IMR-90 (cell line): ENCODE measurements around the gene CACUL1. TPM values are rescaled to one million over a fixed set of nuclear protein-coding genes. Genes with fewer than 3 reads are reported as not detected.

Experiments
- ATAC-seq: fragments of 200-7000 bp; cut with Tn5 transposase; 2 replicates; pipeline ENCODE4 v1.9.1; 2020; ENCODE audit warnings: low read depth, mild to moderate bottlenecking, moderate library complexity
- BruUV-seq: library from RNA; stranded (reverse); fragments of 400-500 nt; replicated peaks from 2 replicates; lab custom pipeline; 2021; lab: Mats Ljungman, UMichigan
- CTCF ChIA-PET: fragments of 300-600 bp; formaldehyde crosslinking; extraction: SDS; loops from one replicate; lab custom pipeline; 2021; ENCODE audit warnings: antibody characterized with exemption; lab: Yijun Ruan, JAX
- POLR2A ChIA-PET: fragments of 300-600 bp; sonication (Branson Sonifier 250); formaldehyde crosslinking; loops from one replicate; lab custom pipeline; 2022; ENCODE audit warnings: antibody characterized with exemption; ENCODE audit not compliant: unreplicated experiment; lab: Charles Lee
- DNase-seq: peaks from one replicate; pipeline ENCODE4 v3.0.0; 2013
- H2AFZ ChIP-seq: replicated peaks from 2 replicates; pipeline ENCODE3; 2013; ENCODE audit warnings: low read length, mild to moderate bottlenecking; ENCODE audit not compliant: poor library complexity
- H2AK5ac ChIP-seq: 2 replicates; pipeline ENCODE4 v1.6.1; 2013; ENCODE audit warnings: low read depth, low read length, inconsistent platforms
- H2AK9ac ChIP-seq: replicated peaks from 2 replicates; pipeline ENCODE3; 2013; ENCODE audit warnings: mild to moderate bottlenecking, low read depth, low read length, moderate library complexity; ENCODE audit not compliant: poor library complexity
- H2BK120ac ChIP-seq: 2 replicates; pipeline ENCODE4 v1.6.1; 2013; ENCODE audit warnings: low read depth, low read length, inconsistent platforms
- H2BK15ac ChIP-seq: 3 replicates; pipeline ENCODE4 v1.6.1; 2013; ENCODE audit warnings: low read depth, low read length, inconsistent platforms
- H2BK20ac ChIP-seq: 2 replicates; pipeline ENCODE4 v1.6.1; 2013; ENCODE audit warnings: low read depth, mild to moderate bottlenecking, inconsistent platforms, low read length, moderate library complexity
- H2BK5ac ChIP-seq: 2 replicates; pipeline ENCODE4 v1.6.1; 2013; ENCODE audit warnings: mild to moderate bottlenecking, low read depth, low read length, inconsistent platforms; ENCODE audit not compliant: poor library complexity, severe bottlenecking
- H3K14ac ChIP-seq: replicated peaks from 2 replicates; pipeline ENCODE4 v1.6.1; 2013; ENCODE audit warnings: low read depth, low read length, inconsistent platforms
- H3K18ac ChIP-seq: 2 replicates; pipeline ENCODE4 v1.6.1; 2013; ENCODE audit warnings: low read depth, low read length, control low read depth
- H3K23ac ChIP-seq: 2 replicates; pipeline ENCODE4 v1.6.1; 2013; ENCODE audit warnings: low read depth, low read length, inconsistent platforms
- H3K27ac ChIP-seq: 2 replicates; pipeline ENCODE4 v1.5.1; 2013; ENCODE audit warnings: mild to moderate bottlenecking, control low read depth, low read length; ENCODE audit not compliant: insufficient read depth
- H3K27me3 ChIP-seq: 2 replicates; pipeline ENCODE4 v1.6.1; 2013; ENCODE audit warnings: low read length; ENCODE audit not compliant: control insufficient read depth, insufficient read depth
- H3K36me3 ChIP-seq: 2 replicates; pipeline ENCODE4 v1.6.1; 2013; ENCODE audit warnings: low read length, mixed read lengths; ENCODE audit not compliant: control insufficient read depth, insufficient read depth
- H3K4ac ChIP-seq: 2 replicates; pipeline ENCODE4 v1.6.1; 2013; ENCODE audit warnings: low read depth, low read length, inconsistent platforms
- H3K4me1 ChIP-seq: 2 replicates; pipeline ENCODE4 v1.6.1; 2013; ENCODE audit warnings: low read length, mixed read lengths; ENCODE audit not compliant: control insufficient read depth, insufficient read depth
- H3K4me2 ChIP-seq: 2 replicates; pipeline ENCODE4 v1.6.1; 2013; ENCODE audit warnings: low read depth, mild to moderate bottlenecking, control low read depth, low read length, moderate library complexity
- H3K4me3 ChIP-seq: 2 replicates; pipeline ENCODE4 v1.5.1; 2013; ENCODE audit warnings: low read depth, mild to moderate bottlenecking, control low read depth, low read length, moderate library complexity; ENCODE audit not compliant: insufficient read depth
- H3K56ac ChIP-seq: 2 replicates; pipeline ENCODE4 v1.6.1; 2013; ENCODE audit warnings: low read length, inconsistent platforms; ENCODE audit not compliant: insufficient read depth; ENCODE audit errors: extremely low read depth
- H3K79me1 ChIP-seq, 2 experiments: 2 replicates each; pipeline ENCODE4 v1.6.1; 2013; ENCODE audit warnings: low read length in 2 of 2, inconsistent platforms in 1 of 2, low read depth in 1 of 2
- H3K9ac ChIP-seq: 2 replicates; pipeline ENCODE4 v1.6.1; 2013; ENCODE audit warnings: low read depth, low read length, control low read depth
- H3K9me1 ChIP-seq: 2 replicates; pipeline ENCODE4 v1.6.1; 2013; ENCODE audit warnings: low read length, inconsistent platforms; ENCODE audit not compliant: insufficient read depth
- H3K9me3 ChIP-seq: 2 replicates; pipeline ENCODE4 v1.6.1; 2013; ENCODE audit warnings: low read length; ENCODE audit not compliant: control insufficient read depth, insufficient read depth
- H4K20me1 ChIP-seq: 2 replicates; pipeline ENCODE4 v1.6.1; 2013; ENCODE audit warnings: low read length, inconsistent platforms; ENCODE audit not compliant: insufficient read depth
- H4K5ac ChIP-seq: 2 replicates; pipeline ENCODE4 v1.6.1; 2013; ENCODE audit warnings: mild to moderate bottlenecking, low read depth, low read length, control low read depth
- H4K8ac ChIP-seq, 2 experiments: 2 replicates each; pipeline ENCODE4 v1.6.1; 2013; ENCODE audit warnings: low read depth in 2 of 2, low read length in 2 of 2, control low read depth in 1 of 2, inconsistent platforms in 1 of 2
- H4K91ac ChIP-seq: 2 replicates; pipeline ENCODE4 v1.6.1; 2013; ENCODE audit warnings: low read depth, low read length, inconsistent platforms; ENCODE audit not compliant: insufficient read depth
- BHLHE40 ChIP-seq: fragments of 150-350 bp; IDR thresholded peaks from 2 replicates; pipeline ENCODE4 v1.6.1; 2016; ENCODE audit warnings: mild to moderate bottlenecking, low read depth, low read length
- NFE2L2 ChIP-seq: fragments of 150-350 bp; IDR thresholded peaks from 2 replicates; pipeline ENCODE4 v1.6.1; 2016; ENCODE audit warnings: low read depth, mild to moderate bottlenecking, low read length
- POLR2A ChIP-seq: IDR thresholded peaks from 2 replicates; pipeline ENCODE4 v1.6.1; 2012; ENCODE audit warnings: mild to moderate bottlenecking, low read depth, low read length
- SMC3 ChIP-seq: fragments of 150-350 bp; IDR thresholded peaks from 2 replicates; pipeline ENCODE4 v1.6.1; 2016; ENCODE audit warnings: low read depth, mild to moderate bottlenecking, antibody characterized with exemption, low read length, moderate library complexity
- WGBS, 2 experiments: methylation state at CpG; one replicate each; pipeline versions ENCODE4 v1.1.5 to v1.1.7; 2013; ENCODE audit warnings: missing lambda C conversion rate in 2 of 2; ENCODE audit not compliant: insufficient read length in 1 of 2; ENCODE audit errors: extremely low coverage in 2 of 2; 5-methylcytosine and 5-hydroxymethylcytosine counted together
- dilution Hi-C: fragments of 300-500 bp; cut with HindIII; formaldehyde crosslinking; loops from one replicate; pipeline ENCODE4 v1.14.3; 2018; ENCODE audit warnings: low sequenced_read_pairs; ENCODE audit not compliant: unreplicated experiment
- in situ Hi-C: fragments of 300-500 bp; cut with MboI; formaldehyde crosslinking; loops from 3 replicates; pipeline ENCODE4 v1.14.3; 2019; ENCODE audit warnings: low sequenced_read_pairs, inconsistent platforms, mixed read lengths
- intact Hi-C: fragments of 100-400 bp; cut with micrococcal nuclease; formaldehyde crosslinking; loops from 2 replicates; pipeline ENCODE4 v1.10.0; 2022
- polyA plus RNA-seq, 3 experiments: library from polyadenylated mRNA; depleted of rRNA; stranded (reverse); fragments of >200 nt; gene quantifications; 2 replicates each; pipeline ENCODE4 v1.2.3, GENCODE V29; 2012; ENCODE audit warnings: low replicate concordance in 1 of 3
- total RNA-seq: library from RNA; depleted of rRNA; stranded (reverse); fragments of >200 nt; gene quantifications from 2 replicates; pipeline ENCODE4 v1.2.3, GENCODE V29; 2012

Gene CACUL1
- total and polyA plus RNA-seq, 2 of the 4 experiments (the other 2 are of a cell fraction), result 5.3 to 23.5 TPM

DNA sequence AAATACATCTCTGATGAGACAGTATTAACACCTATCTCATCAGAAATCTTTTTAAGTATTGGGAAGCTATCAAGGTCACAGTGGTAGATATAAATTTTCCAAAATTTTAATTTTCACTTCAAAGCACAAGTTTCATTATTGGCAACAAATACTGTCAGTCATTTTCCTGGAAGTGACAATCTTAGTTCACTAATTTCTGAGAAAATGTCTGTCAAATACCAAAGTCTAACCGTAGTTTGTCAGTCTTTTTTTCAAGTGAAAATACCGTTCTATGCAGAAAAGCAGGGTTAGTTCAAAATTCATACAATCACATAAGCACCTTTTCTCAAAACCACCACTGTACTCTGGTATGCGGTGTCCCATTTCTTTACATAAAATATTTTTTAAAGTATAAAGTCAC, 40.4 kb downstream of the CACUL1 start:
- ChIA-PET POLR2A (no interaction called here), CTCF (no interaction called here)
- Histone ChIP-seq H3K4me1 (no peaks in the 10 kb centered on the region), H3K36me3 (peaks cover 7% of the 10 kb centered on the region), H3K4me2 (no peak overlapping the region), H3K9me3 (no peaks in the 10 kb centered on the region), H3K9me1 (no peaks in the 10 kb centered on the region), H2AK9ac (no peak overlapping the region), H4K20me1 (peaks cover 4% of the 10 kb centered on the region), H3K4ac (no peak overlapping the region), H2BK120ac (no peak overlapping the region), H2BK15ac (no peak overlapping the region), H3K27me3 (no peaks in the 10 kb centered on the region), H4K8ac (no peak overlapping the region), H3K23ac (no peak overlapping the region), H3K9ac (no peak overlapping the region), H3K14ac (no peak overlapping the region), H2AK5ac (no peak overlapping the region), H3K27ac (no peak overlapping the region), H3K18ac (no peak overlapping the region), H2BK20ac (no peak overlapping the region), H2BK5ac (no peak overlapping the region), H4K5ac (no peak overlapping the region), H2AFZ (no peak overlapping the region), H4K91ac (no peak overlapping the region), H3K79me1 (peaks cover 4 to 28% of the 10 kb centered on the region in 2 experiments), H3K56ac (no peak overlapping the region), H3K4me3 (no peak overlapping the region)
- DNase-seq (no peak), ATAC-seq (no peak)
- dilution Hi-C loops, result no loop called here
- TF ChIP-seq POLR2A (no peak), SMC3 (no peak), BHLHE40 (no peak), NFE2L2 (no peak)
- in situ Hi-C loops, result no loop called here
- BruUV-seq, result no TSS peak
- intact Hi-C loops, result no loop called here
- WGBS, 2 experiments, result no CpG with 5 or more reads among the region's 3 CpGs
